ENCODE results near the gene CRIP3.

GRCh38 chr6:43265564-43265963 lies 43.1 kb downstream of the CRIP3 start:
- TF ChIP-seq CTCF (IDR thresholded peaks at IDR 0.05) = no peak
- TF ChIP-seq POLR2A (IDR thresholded peaks at IDR 0.05; ENCODE audit: low read depth) = no peak
- no peak for TF ChIP-seq POLR2AphosphoS5 (IDR thresholded peaks at IDR 0.05)

Measured in esophagus muscularis mucosa (tissue), 3 donors.